IMR-90 (cell line): Measurements from ENCODE around the gene TBC1D22A. TPM values are rescaled to one million over a fixed set of nuclear protein-coding genes. Genes with fewer than 3 reads are reported as not detected.

Experiments used
- ATAC-seq: fragments of 200-7000 bp; cut with Tn5 transposase; 2 replicates; pipeline ENCODE4 v1.9.1; 2020; ENCODE audit warnings: low read depth, mild to moderate bottlenecking, moderate library complexity
- BruUV-seq: library from RNA; stranded (reverse); fragments of 400-500 nt; replicated peaks from 2 replicates; lab custom pipeline; 2021; lab: Mats Ljungman, UMichigan
- CTCF ChIA-PET: fragments of 300-600 bp; formaldehyde crosslinking; extraction: SDS; loops from one replicate; lab custom pipeline; 2021; ENCODE audit warnings: antibody characterized with exemption; lab: Yijun Ruan, JAX
- POLR2A ChIA-PET: fragments of 300-600 bp; sonication (Branson Sonifier 250); formaldehyde crosslinking; loops from one replicate; lab custom pipeline; 2022; ENCODE audit warnings: antibody characterized with exemption; ENCODE audit not compliant: unreplicated experiment; lab: Charles Lee
- DNase-seq: peaks from one replicate; pipeline ENCODE4 v3.0.0; 2013
- H2AFZ ChIP-seq: replicated peaks from 2 replicates; pipeline ENCODE3; 2013; ENCODE audit warnings: low read length, mild to moderate bottlenecking; ENCODE audit not compliant: poor library complexity
- H2AK5ac ChIP-seq: 2 replicates; pipeline ENCODE4 v1.6.1; 2013; ENCODE audit warnings: low read depth, low read length, inconsistent platforms
- H2AK9ac ChIP-seq: replicated peaks from 2 replicates; pipeline ENCODE3; 2013; ENCODE audit warnings: mild to moderate bottlenecking, low read depth, low read length, moderate library complexity; ENCODE audit not compliant: poor library complexity
- H2BK120ac ChIP-seq: 2 replicates; pipeline ENCODE4 v1.6.1; 2013; ENCODE audit warnings: low read depth, low read length, inconsistent platforms
- H2BK15ac ChIP-seq: 3 replicates; pipeline ENCODE4 v1.6.1; 2013; ENCODE audit warnings: low read depth, low read length, inconsistent platforms
- H2BK20ac ChIP-seq: 2 replicates; pipeline ENCODE4 v1.6.1; 2013; ENCODE audit warnings: low read depth, mild to moderate bottlenecking, inconsistent platforms, low read length, moderate library complexity
- H2BK5ac ChIP-seq: 2 replicates; pipeline ENCODE4 v1.6.1; 2013; ENCODE audit warnings: mild to moderate bottlenecking, low read depth, low read length, inconsistent platforms; ENCODE audit not compliant: poor library complexity, severe bottlenecking
- H3K14ac ChIP-seq: replicated peaks from 2 replicates; pipeline ENCODE4 v1.6.1; 2013; ENCODE audit warnings: low read depth, low read length, inconsistent platforms
- H3K18ac ChIP-seq: 2 replicates; pipeline ENCODE4 v1.6.1; 2013; ENCODE audit warnings: low read depth, low read length, control low read depth
- H3K23ac ChIP-seq: 2 replicates; pipeline ENCODE4 v1.6.1; 2013; ENCODE audit warnings: low read depth, low read length, inconsistent platforms
- H3K27ac ChIP-seq: 2 replicates; pipeline ENCODE4 v1.5.1; 2013; ENCODE audit warnings: mild to moderate bottlenecking, control low read depth, low read length; ENCODE audit not compliant: insufficient read depth
- H3K27me3 ChIP-seq: 2 replicates; pipeline ENCODE4 v1.6.1; 2013; ENCODE audit warnings: low read length; ENCODE audit not compliant: control insufficient read depth, insufficient read depth
- H3K36me3 ChIP-seq: 2 replicates; pipeline ENCODE4 v1.6.1; 2013; ENCODE audit warnings: low read length, mixed read lengths; ENCODE audit not compliant: control insufficient read depth, insufficient read depth
- H3K4ac ChIP-seq: 2 replicates; pipeline ENCODE4 v1.6.1; 2013; ENCODE audit warnings: low read depth, low read length, inconsistent platforms
- H3K4me1 ChIP-seq: 2 replicates; pipeline ENCODE4 v1.6.1; 2013; ENCODE audit warnings: low read length, mixed read lengths; ENCODE audit not compliant: control insufficient read depth, insufficient read depth
- H3K4me2 ChIP-seq: 2 replicates; pipeline ENCODE4 v1.6.1; 2013; ENCODE audit warnings: low read depth, mild to moderate bottlenecking, control low read depth, low read length, moderate library complexity
- H3K4me3 ChIP-seq: 2 replicates; pipeline ENCODE4 v1.5.1; 2013; ENCODE audit warnings: low read depth, mild to moderate bottlenecking, control low read depth, low read length, moderate library complexity; ENCODE audit not compliant: insufficient read depth
- H3K56ac ChIP-seq: 2 replicates; pipeline ENCODE4 v1.6.1; 2013; ENCODE audit warnings: low read length, inconsistent platforms; ENCODE audit not compliant: insufficient read depth; ENCODE audit errors: extremely low read depth
- H3K79me1 ChIP-seq, 2 experiments: 2 replicates each; pipeline ENCODE4 v1.6.1; 2013; ENCODE audit warnings: low read length in 2 of 2, inconsistent platforms in 1 of 2, low read depth in 1 of 2
- H3K9ac ChIP-seq: 2 replicates; pipeline ENCODE4 v1.6.1; 2013; ENCODE audit warnings: low read depth, low read length, control low read depth
- H3K9me1 ChIP-seq: 2 replicates; pipeline ENCODE4 v1.6.1; 2013; ENCODE audit warnings: low read length, inconsistent platforms; ENCODE audit not compliant: insufficient read depth
- H3K9me3 ChIP-seq: 2 replicates; pipeline ENCODE4 v1.6.1; 2013; ENCODE audit warnings: low read length; ENCODE audit not compliant: control insufficient read depth, insufficient read depth
- H4K20me1 ChIP-seq: 2 replicates; pipeline ENCODE4 v1.6.1; 2013; ENCODE audit warnings: low read length, inconsistent platforms; ENCODE audit not compliant: insufficient read depth
- H4K5ac ChIP-seq: 2 replicates; pipeline ENCODE4 v1.6.1; 2013; ENCODE audit warnings: mild to moderate bottlenecking, low read depth, low read length, control low read depth
- H4K8ac ChIP-seq, 2 experiments: 2 replicates each; pipeline ENCODE4 v1.6.1; 2013; ENCODE audit warnings: low read depth in 2 of 2, low read length in 2 of 2, control low read depth in 1 of 2, inconsistent platforms in 1 of 2
- H4K91ac ChIP-seq: 2 replicates; pipeline ENCODE4 v1.6.1; 2013; ENCODE audit warnings: low read depth, low read length, inconsistent platforms; ENCODE audit not compliant: insufficient read depth
- BHLHE40 ChIP-seq: fragments of 150-350 bp; IDR thresholded peaks from 2 replicates; pipeline ENCODE4 v1.6.1; 2016; ENCODE audit warnings: mild to moderate bottlenecking, low read depth, low read length
- CEBPB ChIP-seq: IDR thresholded peaks from 2 replicates; pipeline ENCODE4 v1.6.1; 2012; ENCODE audit warnings: low read depth, low read length, improper control_type of control experiment
- CHD1 ChIP-seq: IDR thresholded peaks from 2 replicates; pipeline ENCODE4 v1.6.1; 2012; ENCODE audit warnings: low read depth, low read length, improper control_type of control experiment
- CTCF ChIP-seq: conservative IDR thresholded peaks from 2 replicates; pipeline ENCODE4 v1.5.1; 2012; ENCODE audit warnings: mild to moderate bottlenecking, low read depth, low read length, improper control_type of control experiment
- ELK1 ChIP-seq: fragments of 150-350 bp; IDR thresholded peaks from 2 replicates; pipeline ENCODE4 v1.6.1; 2016; ENCODE audit warnings: low read depth, mild to moderate bottlenecking, low read length, moderate library complexity, borderline replicate concordance
- FOS ChIP-seq: fragments of 150-350 bp; IDR thresholded peaks from 2 replicates; pipeline ENCODE4 v1.6.1; 2016; ENCODE audit warnings: low read depth, low read length
- MAFK ChIP-seq: IDR thresholded peaks from 2 replicates; pipeline ENCODE4 v1.6.1; 2012; ENCODE audit warnings: low read depth, low read length, improper control_type of control experiment
- MAZ ChIP-seq: IDR thresholded peaks from 2 replicates; pipeline ENCODE4 v1.6.1; 2012; ENCODE audit warnings: low read depth, mild to moderate bottlenecking, low read length, improper control_type of control experiment, moderate library complexity, borderline replicate concordance
- MXI1 ChIP-seq: IDR thresholded peaks from 2 replicates; pipeline ENCODE4 v1.6.1; 2012; ENCODE audit warnings: low read depth, mild to moderate bottlenecking, low read length, moderate library complexity, borderline replicate concordance
- NFE2L2 ChIP-seq: fragments of 150-350 bp; IDR thresholded peaks from 2 replicates; pipeline ENCODE4 v1.6.1; 2016; ENCODE audit warnings: low read depth, mild to moderate bottlenecking, low read length
- POLR2A ChIP-seq: IDR thresholded peaks from 2 replicates; pipeline ENCODE4 v1.6.1; 2012; ENCODE audit warnings: mild to moderate bottlenecking, low read depth, low read length
- RAD21 ChIP-seq: IDR thresholded peaks from 2 replicates; pipeline ENCODE4 v1.6.1; 2012; ENCODE audit warnings: low read length, improper control_type of control experiment
- RCOR1 ChIP-seq: IDR thresholded peaks from 2 replicates; pipeline ENCODE4 v1.6.1; 2012; ENCODE audit warnings: mild to moderate bottlenecking, low read length, improper control_type of control experiment; ENCODE audit not compliant: insufficient replicate concordance
- RFX5 ChIP-seq: IDR thresholded peaks from 2 replicates; pipeline ENCODE4 v1.8.0; 2012; ENCODE audit warnings: low read depth, mild to moderate bottlenecking, low read length, moderate library complexity
- SMC3 ChIP-seq: fragments of 150-350 bp; IDR thresholded peaks from 2 replicates; pipeline ENCODE4 v1.6.1; 2016; ENCODE audit warnings: low read depth, mild to moderate bottlenecking, antibody characterized with exemption, low read length, moderate library complexity
- USF2 ChIP-seq: fragments of 150-350 bp; IDR thresholded peaks from 2 replicates; pipeline ENCODE4 v1.6.1; 2017; ENCODE audit warnings: mild to moderate bottlenecking, antibody characterized with exemption, low read length, low read depth
- WGBS, 2 experiments: methylation state at CpG; one replicate each; pipeline versions ENCODE4 v1.1.5 to v1.1.7; 2013; ENCODE audit warnings: missing lambda C conversion rate in 2 of 2; ENCODE audit not compliant: insufficient read length in 1 of 2; ENCODE audit errors: extremely low coverage in 2 of 2; 5-methylcytosine and 5-hydroxymethylcytosine counted together
- dilution Hi-C: fragments of 300-500 bp; cut with HindIII; formaldehyde crosslinking; loops from one replicate; pipeline ENCODE4 v1.14.3; 2018; ENCODE audit warnings: low sequenced_read_pairs; ENCODE audit not compliant: unreplicated experiment
- in situ Hi-C: fragments of 300-500 bp; cut with MboI; formaldehyde crosslinking; loops from 3 replicates; pipeline ENCODE4 v1.14.3; 2019; ENCODE audit warnings: low sequenced_read_pairs, inconsistent platforms, mixed read lengths
- intact Hi-C: fragments of 100-400 bp; cut with micrococcal nuclease; formaldehyde crosslinking; loops from 2 replicates; pipeline ENCODE4 v1.10.0; 2022
- polyA plus RNA-seq, 3 experiments: library from polyadenylated mRNA; depleted of rRNA; stranded (reverse); fragments of >200 nt; gene quantifications; 2 replicates each; pipeline ENCODE4 v1.2.3, GENCODE V29; 2012; ENCODE audit warnings: low replicate concordance in 1 of 3
- total RNA-seq: library from RNA; depleted of rRNA; stranded (reverse); fragments of >200 nt; gene quantifications from 2 replicates; pipeline ENCODE4 v1.2.3, GENCODE V29; 2012

TBC1D22A gene
- total and polyA plus RNA-seq, 2 of the 4 experiments (the other 2 are of a cell fraction): 9.0 to 16.7 TPM

GRCh38 chr22:47124961-47125360, 362.5 kb downstream of the TBC1D22A start:
- H4K20me1 ChIP-seq: no peaks in the 10 kb centered on the region; the same call in 1 of the 2 replicates
- no peak overlapping the region for H4K91ac ChIP-seq
- no peaks in the 10 kb centered on the region for H3K27me3 ChIP-seq
- WGBS, 2 experiments: 96% methylated on average over 4 of the region's 14 CpGs; no CpG with 5 or more reads in 1 of the 2 experiments
- H3K4me2 ChIP-seq: no peak overlapping the region
- H4K5ac ChIP-seq: no peak overlapping the region
- no peak overlapping the region for H3K4me3 ChIP-seq
- no peaks in the 10 kb centered on the region for H3K79me1 ChIP-seq
- H3K9ac ChIP-seq: no peak overlapping the region
- ChIA-PET CTCF (no interaction called here), POLR2A (no interaction called here)
- no peak overlapping the region for H2BK15ac ChIP-seq
- H2BK5ac ChIP-seq: no peak overlapping the region
- H4K8ac ChIP-seq: no peak overlapping the region
- H3K4ac ChIP-seq: no peak overlapping the region
- H3K23ac ChIP-seq: no peak overlapping the region
- H3K9me1 ChIP-seq: no peaks in the 10 kb centered on the region; the same call in 1 of the 2 replicates
- no peak overlapping the region for H3K18ac ChIP-seq
- no peak overlapping the region for H3K56ac ChIP-seq
- no peak overlapping the region for H2BK20ac ChIP-seq
- BruUV-seq: no TSS peak
- intact Hi-C loops: no loop called here
- no peak overlapping the region for H2AK5ac ChIP-seq
- dilution Hi-C loops: no loop called here
- H3K9me3 ChIP-seq: no peaks in the 10 kb centered on the region
- DNase-seq (no peak), ATAC-seq (no peak)
- peaks cover 2% of the 10 kb centered on the region; the same call in 1 of the 2 replicates for H3K36me3 ChIP-seq
- H3K14ac ChIP-seq: no peak overlapping the region
- H3K4me1 ChIP-seq: no peaks in the 10 kb centered on the region
- in situ Hi-C loops: no loop called here
- no peak overlapping the region for H2BK120ac ChIP-seq
- no peak overlapping the region for H3K27ac ChIP-seq
- TF ChIP-seq CEBPB (no peak), POLR2A (no peak), BHLHE40 (no peak), CHD1 (no peak), SMC3 (no peak), MXI1 (no peak), MAZ (no peak), MAFK (no peak), FOS (no peak), NFE2L2 (no peak), RCOR1 (no peak), CTCF (no peak), RFX5 (no peak), RAD21 (no peak), USF2 (no peak), ELK1 (no peak)
- H2AK9ac ChIP-seq: peak overlapping the region; percentile 5
- no peak overlapping the region for H2AFZ ChIP-seq
